HEK293 (cell line): ENCODE data around the gene CHSY1.
A peak's percentile ranks its signal among the peaks of the same experiment; 100 is the strongest.

Experiments used
- CTCF ChIP-seq: fragments of 450-650 bp; formaldehyde crosslinking; IDR thresholded peaks from 2 replicates; pipeline ENCODE4 v1.5.1; 2016; ENCODE audit warnings: missing biosample characterization, missing genetic modification characterization
- KLF10 ChIP-seq: fragments of 450-650 bp; IDR thresholded peaks from 2 replicates; pipeline ENCODE4 v1.5.1; 2018; ENCODE audit warnings: missing biosample characterization, mild to moderate bottlenecking, missing genetic modification characterization
- MYNN ChIP-seq: fragments of 450-650 bp; formaldehyde crosslinking; IDR thresholded peaks from 2 replicates; pipeline ENCODE4 v1.5.1; 2016; ENCODE audit warnings: missing biosample characterization, missing genetic modification characterization, borderline replicate concordance
- ZNF16 ChIP-seq: fragments of 450-650 bp; formaldehyde crosslinking; IDR thresholded peaks from 2 replicates; pipeline ENCODE4 v1.5.1; 2016; ENCODE audit warnings: low read depth, missing biosample characterization, missing genetic modification characterization
- ZNF274 ChIP-seq, 2 experiments: fragments of 200-500 bp in 1 of 2; fragments of 450-650 bp in 1 of 2; sonication (Bioruptor generic) in 1 of 2; formaldehyde crosslinking in 1 of 2; IDR thresholded peaks; 2 replicates each; pipeline versions ENCODE4 v1.5.1 to v1.6.1; 2014 to 2016; ENCODE audit warnings: borderline replicate concordance in 1 of 2, inconsistent platforms in 1 of 2, low read length in 1 of 2, missing biosample characterization in 1 of 2, missing genetic modification characterization in 1 of 2
- ZNF302 ChIP-seq: fragments of 450-650 bp; formaldehyde crosslinking; IDR thresholded peaks from 2 replicates; pipeline ENCODE4 v1.5.1; 2016; ENCODE audit warnings: missing biosample characterization, missing genetic modification characterization, low read depth
- ZNF707 ChIP-seq: fragments of 450-650 bp; formaldehyde crosslinking; IDR thresholded peaks from 2 replicates; pipeline ENCODE4 v1.5.1; 2016; ENCODE audit warnings: missing biosample characterization, missing genetic modification characterization

GRCh38 chr15:101277943-101278564, 26.2 kb upstream of the CHSY1 start:
- TF ChIP-seq MYNN (tag by site-specific recombination), result no peak
- TF ChIP-seq CTCF (tag by site-specific recombination), result peak; percentile 27; the same call in 1 of the 2 replicates
- TF ChIP-seq KLF10 (tag by site-specific recombination), result no peak
- TF ChIP-seq ZNF16 (tag by site-specific recombination), result no peak
- no peak for TF ChIP-seq ZNF707 (tag by site-specific recombination)
- TF ChIP-seq ZNF302 (tag by site-specific recombination), result no peak
- TF ChIP-seq ZNF274 (IDR thresholded peaks at IDR 0.05; ENCODE audit: low read length), result no peak
- TF ChIP-seq ZNF274 (tag by site-specific recombination; IDR thresholded peaks at IDR 0.05; ENCODE audit: borderline replicate concordance), result no peak
